Neural progenitor cell (in vitro differentiated cells): ENCODE data around the gene PIAS1.

Experiments used
- CTCF ChIP-seq: fragments of 200-600 bp; sonication (generic); IDR thresholded peaks from 2 replicates; pipeline ENCODE4 v1.5.1; 2017; ENCODE audit warnings: antibody characterized with exemption, mild to moderate bottlenecking
- EZH2 ChIP-seq: fragments of 200-600 bp; sonication (generic); IDR thresholded peaks from 2 replicates; pipeline ENCODE4 v1.6.1; 2017; ENCODE audit warnings: antibody characterized with exemption, mild to moderate bottlenecking, moderate library complexity

- TF ChIP-seq CTCF = no peak
- TF ChIP-seq EZH2 = no peak
These were observed 170.6 kb downstream of the PIAS1 start for GRCh38 chr15:68224546-68225250.
